Loucy (cell line): ENCODE results near the gene OR4D6.
"Not testable (repeated sequence)": the region's sequence is repeated elsewhere in the genome, so short reads cannot be mapped to it uniquely, and the experiment has no call there.

ENCODE experiments used
- H2AFZ ChIP-seq: fragments of 200-600 bp; sonication (generic); 2 replicates; pipeline ENCODE4 v1.6.0; 2016; ENCODE audit warnings: antibody characterized with exemption, mild to moderate bottlenecking, low read length, moderate library complexity
- H3F3A ChIP-seq: fragments of 200-600 bp; 2 replicates; pipeline ENCODE4 v1.6.0; 2016; ENCODE audit warnings: antibody characterized with exemption, low read depth, mild to moderate bottlenecking
- H3K27me3 ChIP-seq: fragments of 200-600 bp; sonication (generic); 2 replicates; pipeline ENCODE4 v1.6.1; 2014; ENCODE audit warnings: low read length, mild to moderate bottlenecking; ENCODE audit not compliant: insufficient read depth, poor library complexity, severe bottlenecking
- H3K36me3 ChIP-seq: fragments of 200-600 bp; sonication (generic); 2 replicates; pipeline ENCODE4 v1.6.1; 2016; ENCODE audit warnings: low read length; ENCODE audit not compliant: insufficient read depth
- H3K4me1 ChIP-seq: fragments of 200-600 bp; sonication (generic); 2 replicates; pipeline ENCODE4 v1.5.1; 2014; ENCODE audit warnings: low read length, mild to moderate bottlenecking; ENCODE audit not compliant: insufficient read depth, poor library complexity, severe bottlenecking
- H3K4me2 ChIP-seq: fragments of 200-600 bp; sonication (generic); 2 replicates; pipeline ENCODE4 v1.6.0; 2014; ENCODE audit warnings: antibody characterized with exemption, low read length, low read depth, mild to moderate bottlenecking; ENCODE audit not compliant: poor library complexity, severe bottlenecking
- H3K4me3 ChIP-seq: fragments of 200-600 bp; sonication (generic); 2 replicates; pipeline ENCODE4 v1.5.1; 2014; ENCODE audit warnings: low read length, mild to moderate bottlenecking, mixed read lengths; ENCODE audit not compliant: poor library complexity, severe bottlenecking
- H3K79me2 ChIP-seq: fragments of 200-600 bp; sonication (generic); 2 replicates; pipeline ENCODE4 v1.6.1; 2014; ENCODE audit warnings: low read length; ENCODE audit not compliant: insufficient read depth
- H3K9ac ChIP-seq: fragments of 200-600 bp; sonication (generic); 2 replicates; pipeline ENCODE4 v1.6.0; 2014; ENCODE audit warnings: mild to moderate bottlenecking, low read depth, low read length, moderate library complexity; ENCODE audit not compliant: poor library complexity, severe bottlenecking
- H3K9me2 ChIP-seq: fragments of 200-600 bp; sonication (generic); replicated peaks from 2 replicates; pipeline ENCODE4 v1.6.1; 2016; ENCODE audit warnings: low read depth, low read length, mixed read lengths
- H3K9me3 ChIP-seq: fragments of 200-600 bp; sonication (generic); 2 replicates; pipeline ENCODE4 v1.6.1; 2014; ENCODE audit warnings: mild to moderate bottlenecking, antibody characterized with exemption, low read length, low read depth; ENCODE audit not compliant: insufficient read depth
- H4K20me1 ChIP-seq: fragments of 200-600 bp; sonication (generic); 2 replicates; pipeline ENCODE4 v1.6.0; 2014; ENCODE audit warnings: antibody characterized with exemption, low read length, mild to moderate bottlenecking; ENCODE audit not compliant: insufficient read depth, poor library complexity, severe bottlenecking
- CTCF ChIP-seq: fragments of 200-600 bp; sonication (generic); conservative IDR thresholded peaks from 2 replicates; pipeline ENCODE4 v1.5.1; 2014; ENCODE audit warnings: mild to moderate bottlenecking, antibody characterized with exemption, low read length
- EZH2phosphoT487 ChIP-seq: fragments of 200-600 bp; IDR thresholded peaks from 2 replicates; pipeline ENCODE4 v1.6.1; 2018; ENCODE audit warnings: antibody characterized with exemption, mild to moderate bottlenecking, moderate library complexity, borderline replicate concordance

The OR4D6 gene

GRCh38 chr11:59437770-59438169 lies 19.0 kb upstream of the OR4D6 start:
- TF ChIP-seq CTCF (no peak), EZH2phosphoT487 (no peak)
- no peaks in the 10 kb centered on the region for H3K27me3 ChIP-seq
- H2AFZ ChIP-seq, result no peak overlapping the region
- no peak overlapping the region for H3K4me2 ChIP-seq
- H3K4me3 ChIP-seq, result no peak overlapping the region
- H3F3A ChIP-seq, result no peaks in the 10 kb centered on the region
- no peaks in the 10 kb centered on the region for H3K79me2 ChIP-seq
- no peaks in the 10 kb centered on the region for H4K20me1 ChIP-seq
- no peaks in the 10 kb centered on the region for H3K9me3 ChIP-seq
- H3K4me1 ChIP-seq, result no peaks in the 10 kb centered on the region
- no peak overlapping the region for H3K9ac ChIP-seq
- H3K9me2 ChIP-seq, result no peaks in the 10 kb centered on the region
- H3K36me3 ChIP-seq, result no peaks in the 10 kb centered on the region

GRCh38 chr11:59445624-59446023 lies 11.1 kb upstream of the OR4D6 start:
- not testable (repeated sequence) for H2AFZ ChIP-seq, H3K4me2 ChIP-seq, H4K20me1 ChIP-seq, H3F3A ChIP-seq, H3K36me3 ChIP-seq, H3K4me1 ChIP-seq, H3K4me3 ChIP-seq, H3K9me2 ChIP-seq, H3K79me2 ChIP-seq, H3K9ac ChIP-seq, H3K27me3 ChIP-seq, H3K9me3 ChIP-seq

GRCh38 chr11:59448484-59448883 lies 8.3 kb upstream of the OR4D6 start:
- Histone ChIP-seq H3K4me3 (no peak overlapping the region), H3K9me2 (no peaks in the 10 kb centered on the region), H2AFZ (no peak overlapping the region), H3F3A (no peaks in the 10 kb centered on the region), H3K36me3 (no peaks in the 10 kb centered on the region), H3K9me3 (no peaks in the 10 kb centered on the region), H3K4me1 (no peaks in the 10 kb centered on the region), H3K4me2 (no peak overlapping the region), H3K9ac (no peak overlapping the region), H3K27me3 (no peaks in the 10 kb centered on the region), H3K79me2 (no peaks in the 10 kb centered on the region), H4K20me1 (no peaks in the 10 kb centered on the region)
- TF ChIP-seq EZH2phosphoT487 (no peak), CTCF (no peak)

GRCh38 chr11:59459916-59460315 lies 3.2 kb downstream of the OR4D6 start:
- Histone ChIP-seq H3K27me3 (no peaks in the 10 kb centered on the region), H3K9ac (no peak overlapping the region)

More at GRCh38 chr11:59459916-59460315, 3.2 kb downstream of the OR4D6 start:
- Histone ChIP-seq H3F3A (no peaks in the 10 kb centered on the region), H3K4me2 (no peak overlapping the region), H3K4me1 (no peaks in the 10 kb centered on the region), H3K9me2 (no peaks in the 10 kb centered on the region), H3K4me3 (no peak overlapping the region), H4K20me1 (no peaks in the 10 kb centered on the region), H3K36me3 (no peaks in the 10 kb centered on the region), H2AFZ (no peak overlapping the region), H3K79me2 (no peaks in the 10 kb centered on the region), H3K9me3 (no peaks in the 10 kb centered on the region)
- TF ChIP-seq EZH2phosphoT487 (no peak), CTCF (no peak)
